DMS53 (cell line): Measurements from ENCODE around the gene ARHGAP26.

Experiments used
- DNase-seq: peaks from one replicate; lab custom pipeline; 2025; lab: John Stamatoyannopoulos, UW

The ARHGAP26 gene

DNA sequence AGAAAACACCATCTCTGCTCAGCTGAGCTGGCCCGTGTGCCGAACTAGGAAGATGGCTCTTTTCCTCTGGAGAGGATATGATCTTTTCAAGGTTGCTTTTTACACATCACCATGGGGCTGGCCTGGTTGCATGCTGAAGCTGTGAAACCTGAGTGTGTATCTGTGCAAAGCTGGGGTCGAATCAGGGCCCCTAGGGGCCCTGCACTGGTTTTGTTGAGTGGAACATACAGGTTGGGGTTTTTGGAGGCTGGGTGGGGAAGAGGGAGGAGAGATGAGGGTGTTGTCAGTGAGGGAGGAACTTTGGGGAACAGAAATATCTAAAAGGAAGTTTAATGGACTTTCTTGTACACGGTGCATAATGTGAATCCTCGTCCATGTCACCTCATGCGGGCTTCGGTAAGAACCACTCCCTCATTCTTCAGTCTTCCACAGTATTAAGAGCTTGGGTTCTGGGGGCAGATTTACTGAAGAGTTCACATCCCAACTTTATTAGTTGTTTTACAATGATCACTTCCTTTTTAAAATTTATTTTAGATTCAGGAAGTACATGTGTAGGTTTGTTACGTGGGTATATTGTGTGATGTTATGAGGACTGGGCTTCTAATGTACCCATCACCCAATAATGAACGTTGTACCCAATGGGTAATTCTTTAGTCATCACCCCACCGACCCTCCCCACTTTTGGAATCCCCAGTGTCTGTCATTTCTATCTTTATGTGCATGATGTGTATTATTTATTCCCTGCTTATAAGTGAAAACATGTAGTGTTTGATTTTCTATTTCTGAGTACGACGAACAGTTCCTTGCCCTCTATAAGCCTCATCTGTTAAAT, 395.1 kb downstream of the ARHGAP26 start:
- no peak for DNase-seq

DNA sequence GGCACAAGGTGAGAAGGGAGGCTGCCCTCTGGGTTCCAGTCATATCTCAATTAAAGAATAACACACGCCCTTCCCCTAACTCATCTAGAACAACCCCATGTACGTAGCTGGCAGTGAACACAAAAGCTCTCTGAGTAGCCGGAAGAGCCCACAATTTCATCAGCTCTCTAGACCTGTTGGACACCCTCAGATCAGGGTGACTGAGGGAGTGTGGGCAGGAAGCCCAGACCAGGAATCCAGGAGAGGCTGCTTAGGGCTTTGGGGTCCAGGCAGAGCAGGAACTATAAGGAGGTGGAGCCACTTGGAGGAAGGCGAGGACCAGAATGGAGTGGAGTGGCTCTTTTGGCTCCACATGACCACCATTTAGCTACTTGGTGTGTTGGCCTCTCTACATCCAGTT, 395.9 kb downstream of the ARHGAP26 start:
- DNase-seq, result no peak

DNA sequence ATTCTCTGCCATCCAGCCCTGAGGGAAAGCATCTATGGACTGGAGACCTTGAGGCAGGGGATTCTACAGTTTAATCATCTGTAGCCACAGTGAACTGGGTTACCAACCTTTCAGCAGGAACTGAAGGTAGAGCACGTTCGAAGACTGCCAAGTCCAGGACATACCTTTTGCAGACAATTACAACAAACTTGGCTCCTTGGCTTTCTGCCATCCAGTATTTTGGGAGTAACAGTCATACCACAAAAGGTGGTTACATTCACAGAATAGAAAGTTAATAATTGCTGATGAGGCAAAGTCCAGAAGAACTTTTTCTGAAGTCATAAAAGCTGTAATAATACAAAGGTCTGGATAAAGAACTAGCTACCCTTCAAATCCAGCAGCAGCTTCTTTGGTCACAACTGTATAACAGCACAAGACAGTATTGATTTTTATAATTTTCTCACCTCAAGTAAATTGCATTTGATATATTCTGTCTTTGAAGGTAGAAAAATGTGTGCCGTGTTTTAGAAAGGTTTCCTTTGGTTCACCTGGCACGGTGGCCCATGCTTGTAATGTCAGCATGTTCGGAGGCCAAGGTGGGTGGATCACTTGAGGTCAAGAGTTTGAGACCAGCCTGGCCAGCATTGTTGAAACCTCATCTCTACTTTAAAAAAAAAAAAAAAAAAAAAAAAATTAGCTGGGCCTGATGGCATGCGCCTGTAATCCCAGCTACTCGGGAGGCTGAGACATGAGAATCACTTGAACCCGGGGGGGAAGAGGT, 396.7 kb downstream of the ARHGAP26 start:
- no peak for DNase-seq

DNA sequence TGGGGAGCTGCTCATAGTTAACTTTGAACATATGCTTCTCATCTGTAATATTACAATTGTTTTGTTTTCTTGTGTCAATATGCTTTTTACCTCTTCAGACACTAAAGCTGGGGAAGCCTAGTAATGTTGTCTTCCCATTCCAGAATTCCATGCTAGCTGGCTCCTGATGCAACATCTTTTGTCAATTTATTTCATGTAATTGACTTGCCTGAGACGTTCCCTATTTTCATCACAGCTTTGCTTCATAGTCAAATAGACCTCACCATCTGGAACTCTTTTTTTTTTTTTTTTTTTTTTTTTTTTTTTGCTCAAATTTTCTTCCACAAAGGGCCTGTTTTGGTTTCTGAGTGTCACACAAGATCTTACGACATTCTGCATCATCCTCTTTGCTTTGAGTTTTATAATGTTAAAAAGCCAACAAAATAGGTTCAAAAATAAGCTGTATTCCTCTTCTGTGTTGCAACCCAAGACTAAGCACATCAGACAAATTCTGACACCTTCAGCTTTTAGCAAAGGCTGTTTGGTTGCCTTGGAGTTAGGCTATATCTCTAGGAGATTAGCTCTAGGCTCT, 398.1 kb downstream of the ARHGAP26 start:
- no peak for DNase-seq

DNA sequence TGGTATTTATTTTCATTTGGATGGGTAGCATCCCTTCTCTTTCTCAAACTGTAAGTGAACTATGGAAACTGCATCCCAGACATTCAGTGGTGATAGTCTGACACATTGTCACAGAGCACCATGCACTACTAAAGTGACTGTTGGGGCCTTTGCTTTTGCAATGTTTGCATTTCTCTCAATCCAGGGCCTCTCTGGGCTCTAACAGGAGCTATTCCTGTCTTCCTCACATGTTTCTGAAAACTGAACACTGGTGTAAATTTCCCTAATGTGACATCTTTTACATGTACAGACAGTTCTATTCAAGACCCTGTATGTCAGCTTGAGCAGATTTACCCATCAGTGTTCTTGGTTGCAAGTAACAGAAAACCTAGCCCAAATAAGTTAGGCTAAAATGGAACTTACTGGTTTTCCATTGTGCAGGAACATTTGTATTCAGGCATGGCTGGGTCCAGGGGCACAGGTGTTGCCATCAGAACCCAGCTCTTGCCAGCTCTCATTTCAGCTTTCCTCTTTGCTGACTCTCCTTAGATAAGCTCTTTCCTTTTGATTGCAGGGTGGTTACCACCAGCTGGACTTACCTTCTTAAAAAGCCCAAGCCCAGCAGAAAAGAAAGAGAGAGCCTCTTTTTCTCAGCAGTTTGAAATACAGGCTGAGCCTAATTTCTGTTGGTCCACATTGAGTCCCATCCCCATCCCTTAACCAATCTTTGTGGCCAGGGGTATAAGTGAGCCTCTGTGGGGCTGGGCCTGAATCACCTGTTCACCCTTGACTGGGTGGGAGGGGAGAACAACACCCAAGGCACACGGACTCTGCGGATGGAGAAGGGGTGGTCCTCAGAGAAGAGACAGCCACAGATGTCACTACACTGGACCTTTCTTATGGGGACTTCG, 399.0 kb downstream of the ARHGAP26 start:
- no peak for DNase-seq

DNA sequence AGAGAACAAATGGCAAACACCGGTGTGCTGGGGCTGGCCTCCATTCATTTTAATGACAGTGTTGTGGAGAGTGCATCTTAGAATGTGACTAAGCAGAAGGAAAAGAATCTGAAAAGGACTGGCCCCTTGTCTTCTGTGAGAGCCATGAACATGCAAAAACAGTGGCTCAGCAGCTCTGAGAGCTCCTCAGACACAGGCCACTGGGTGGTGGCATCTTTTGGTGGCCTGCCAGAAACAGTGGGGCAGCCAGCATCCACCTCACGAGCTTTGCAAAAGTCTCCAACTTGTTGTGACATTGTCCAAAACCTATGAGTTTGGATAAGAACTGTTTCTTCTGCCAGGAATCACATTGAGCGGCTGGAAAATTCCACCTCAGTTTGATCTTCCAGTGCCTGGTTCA, 399.9 kb downstream of the ARHGAP26 start:
- no peak for DNase-seq

DNA sequence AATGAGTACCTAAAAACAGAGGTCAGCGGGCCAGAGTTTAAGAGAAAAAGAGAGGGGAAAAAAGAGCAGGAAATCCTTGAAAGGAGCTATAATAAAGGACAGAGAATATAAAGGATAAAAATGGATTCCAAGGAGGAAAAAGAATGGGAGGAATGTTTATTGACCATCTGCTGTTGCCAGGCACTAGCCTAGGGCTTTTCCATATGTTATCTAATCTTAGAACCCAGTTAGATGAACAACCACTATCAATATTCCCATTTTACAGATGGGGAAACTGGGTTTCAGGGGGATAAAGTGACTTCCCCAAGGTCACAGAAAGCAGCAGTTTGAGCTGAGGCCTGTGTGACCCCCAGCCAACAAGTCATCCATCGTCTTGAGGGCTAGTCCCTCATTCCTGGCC, 400.8 kb downstream of the ARHGAP26 start:
- no peak for DNase-seq

DNA sequence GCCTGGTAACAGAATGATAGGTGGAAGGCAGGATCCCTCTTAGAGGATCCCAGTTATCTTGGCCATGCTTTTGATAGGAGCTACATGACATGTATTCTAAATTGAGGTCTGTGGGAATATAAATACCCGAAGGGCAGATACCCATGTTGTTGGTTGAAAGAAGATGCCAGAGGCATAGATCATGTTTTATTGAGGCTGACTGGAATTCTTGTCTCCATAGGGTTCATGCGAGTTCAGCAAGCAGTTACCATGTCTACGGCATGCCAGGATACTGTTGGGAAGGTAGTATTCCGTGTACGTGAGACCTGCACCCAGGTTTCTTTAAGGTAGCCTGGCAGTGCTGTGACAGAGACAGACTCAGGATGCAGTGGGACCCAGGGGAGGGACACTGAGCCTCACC, 402.6 kb downstream of the ARHGAP26 start:
- no peak for DNase-seq

DNA sequence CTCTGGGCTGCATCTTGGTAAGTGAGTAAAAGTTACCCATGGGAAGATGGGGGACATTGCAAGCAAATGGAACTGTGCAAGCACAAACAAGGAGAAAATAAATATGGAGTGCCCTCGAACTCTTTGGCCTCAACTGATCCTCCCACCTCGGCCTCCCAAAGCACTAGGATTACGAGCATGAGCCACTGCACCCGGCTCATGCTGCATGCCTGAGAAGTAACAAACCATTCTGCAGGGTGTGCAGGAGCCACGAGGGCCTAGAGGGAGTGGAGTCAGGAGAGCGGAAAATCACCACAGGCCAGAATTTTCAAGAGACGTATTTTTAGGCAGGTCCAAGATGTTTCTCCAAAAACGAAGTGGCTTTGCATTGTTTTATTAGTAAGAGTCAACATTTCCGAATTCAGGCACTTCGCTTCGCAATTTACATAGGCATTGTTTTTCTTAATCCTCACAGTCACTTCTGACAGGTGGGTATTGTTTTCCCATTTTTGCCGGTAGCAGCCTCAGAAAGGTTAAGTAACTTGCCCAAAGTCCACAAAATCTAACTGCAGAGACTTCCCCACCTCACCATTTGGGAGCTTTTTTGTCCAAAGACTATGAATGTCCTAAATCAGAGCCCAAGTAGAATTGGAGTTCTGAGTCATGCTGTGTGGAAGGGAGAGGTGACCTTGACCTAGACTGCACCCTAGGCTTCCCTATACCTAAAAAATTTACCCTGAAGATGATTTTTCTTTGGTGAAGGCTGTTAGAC, 403.1 kb downstream of the ARHGAP26 start:
- no peak for DNase-seq

DNA sequence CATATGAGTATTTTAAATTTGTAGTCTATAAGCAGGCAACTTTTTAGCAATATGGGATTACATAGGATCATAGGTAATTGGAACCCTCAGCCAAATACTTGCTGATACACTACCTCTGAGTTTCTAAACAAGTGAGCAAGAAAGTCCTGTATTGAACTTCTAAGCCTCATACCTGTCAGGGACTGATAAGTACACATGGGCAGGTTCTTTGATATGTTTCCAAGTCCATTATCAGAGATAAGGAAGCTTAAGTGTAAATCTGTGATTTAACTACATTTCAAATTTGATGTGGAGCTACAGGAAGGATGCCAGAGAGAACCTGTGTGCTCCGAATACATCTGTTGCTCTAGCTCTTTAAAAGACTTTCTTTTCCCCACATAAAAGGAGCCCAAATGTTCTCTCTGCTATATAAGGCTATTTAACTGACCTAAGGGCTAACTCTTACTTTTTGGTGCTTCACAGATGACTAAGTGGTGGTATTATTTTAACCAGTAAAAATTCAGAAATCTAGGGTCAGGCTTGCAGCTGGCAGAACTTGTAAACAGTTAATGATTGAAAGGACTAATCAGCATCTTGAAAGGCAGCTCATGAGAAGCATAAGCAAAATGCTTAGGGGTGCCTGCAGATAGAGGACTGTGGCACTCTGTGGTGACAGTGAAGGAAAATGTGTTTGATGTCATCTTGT, 404.7 kb downstream of the ARHGAP26 start:
- DNase-seq, result no peak

DNA sequence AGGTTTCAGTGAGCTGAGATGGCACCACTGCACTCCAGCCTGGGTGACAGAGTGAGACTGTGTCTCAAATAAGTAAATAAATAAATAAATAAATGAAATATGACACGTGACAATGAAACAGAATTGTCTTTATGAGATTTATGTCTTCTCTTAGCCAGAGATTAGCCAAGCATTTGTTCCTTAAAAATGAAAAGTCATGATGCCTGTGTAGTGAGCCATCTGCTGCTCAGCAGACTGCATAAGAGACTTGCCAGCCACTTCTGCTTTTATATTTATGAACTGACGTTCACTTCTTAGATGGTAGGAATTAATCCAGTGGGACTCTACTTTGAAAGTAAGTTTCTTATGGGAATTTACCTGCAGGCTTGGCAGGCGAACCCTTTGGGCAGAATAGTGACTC, 405.9 kb downstream of the ARHGAP26 start:
- DNase-seq, result no peak

DNA sequence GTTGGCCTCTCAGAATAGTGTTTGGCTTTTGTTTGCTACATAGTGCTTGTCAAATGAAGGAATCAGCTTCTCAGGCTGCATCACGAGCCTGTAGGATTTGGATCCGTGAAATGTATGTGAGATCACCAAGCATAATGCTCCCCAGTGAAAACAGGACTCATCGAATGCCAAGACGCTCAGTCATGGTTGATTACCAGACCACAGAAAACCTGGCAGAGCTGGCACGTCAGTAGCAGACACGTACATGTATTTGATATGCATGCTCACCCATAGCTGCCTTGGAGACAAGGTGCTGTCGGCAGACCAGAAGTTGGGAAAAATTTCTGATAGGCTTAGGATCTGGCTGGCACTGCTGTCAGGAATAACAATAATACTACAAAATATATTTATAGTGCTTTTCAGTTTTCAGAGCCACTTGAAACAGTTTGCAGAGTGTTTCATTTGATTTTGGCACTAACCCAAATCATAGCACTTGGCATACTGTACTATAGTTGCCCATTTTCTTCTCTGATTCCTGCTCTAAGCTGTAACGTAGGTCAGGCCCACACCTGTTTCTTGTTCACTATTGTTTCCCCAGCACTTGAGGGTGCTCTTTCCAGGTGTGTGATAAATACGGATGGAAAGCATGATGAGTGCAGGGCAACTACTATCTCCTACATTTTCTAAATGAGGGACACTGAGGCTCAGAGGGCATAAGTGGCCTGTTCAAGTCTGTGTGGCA, 407.2 kb downstream of the ARHGAP26 start:
- peak; percentile 80 for DNase-seq

DNA sequence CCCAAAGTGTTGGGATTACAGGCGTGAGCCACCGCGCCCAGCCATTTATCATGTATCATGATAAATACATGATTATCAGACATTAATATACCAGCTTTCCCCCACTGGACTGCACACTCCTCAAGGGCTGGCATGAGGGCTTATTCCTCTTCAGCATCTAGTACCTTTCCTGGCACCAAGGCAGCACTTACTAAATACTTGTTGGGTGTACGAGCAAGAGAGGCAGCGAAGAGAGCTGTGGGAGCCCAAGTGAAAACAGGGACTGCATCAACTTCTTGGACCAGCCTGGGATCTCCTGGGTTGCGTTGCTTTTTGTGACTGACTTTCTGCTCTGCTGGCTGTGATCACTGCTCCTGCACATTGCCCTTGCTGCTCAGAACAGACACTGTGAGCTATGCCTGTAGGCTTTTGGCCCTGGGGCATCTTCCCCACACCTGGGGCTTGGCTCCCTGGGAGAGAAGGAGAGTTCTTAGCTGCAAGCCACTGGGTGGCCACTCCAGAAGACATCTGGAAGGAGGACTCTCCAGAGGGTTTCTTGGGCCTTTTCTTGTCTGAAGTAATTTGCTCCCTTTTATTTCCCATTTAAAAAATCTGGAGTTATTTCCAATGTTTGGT, 409.1 kb downstream of the ARHGAP26 start:
- DNase-seq, result no peak

DNA sequence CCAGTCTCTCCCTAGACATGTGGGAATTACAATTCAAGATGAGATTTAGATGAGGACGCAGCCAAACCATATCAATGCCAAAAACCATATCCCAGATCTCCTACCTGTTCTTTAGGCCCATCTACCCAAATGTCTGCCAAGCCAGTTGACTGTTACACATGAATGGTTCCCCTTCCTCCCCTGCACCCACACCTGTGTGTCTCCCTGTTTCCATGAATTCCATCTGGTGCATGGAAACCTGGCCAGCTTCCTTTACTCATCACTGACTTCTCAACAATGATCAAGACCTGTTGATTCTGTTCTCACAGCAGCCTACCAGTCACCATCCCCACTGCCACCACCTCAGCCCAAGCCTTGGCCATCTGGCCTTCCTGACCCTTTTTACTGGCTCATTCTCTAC, 410.6 kb downstream of the ARHGAP26 start:
- DNase-seq, result no peak

DNA sequence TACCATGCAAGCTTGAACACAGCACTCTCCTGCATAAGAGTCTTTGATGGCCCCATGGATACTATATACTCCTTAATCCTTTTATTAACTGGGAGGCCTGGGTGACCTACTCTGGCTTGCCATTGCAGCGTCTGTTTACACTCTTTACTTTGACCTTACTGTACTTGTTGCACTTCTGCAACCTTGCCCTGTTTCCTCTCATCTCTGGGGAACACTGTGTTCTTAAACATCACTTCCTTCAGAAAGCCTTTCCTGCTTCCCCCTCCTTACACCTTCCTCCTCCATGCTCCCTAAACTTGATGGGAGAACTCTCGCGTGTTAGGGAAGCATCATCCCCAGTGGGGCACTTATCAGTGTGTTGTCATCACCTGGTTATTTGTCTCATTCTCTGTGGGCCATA, 411.0 kb downstream of the ARHGAP26 start:
- no peak for DNase-seq

DNA sequence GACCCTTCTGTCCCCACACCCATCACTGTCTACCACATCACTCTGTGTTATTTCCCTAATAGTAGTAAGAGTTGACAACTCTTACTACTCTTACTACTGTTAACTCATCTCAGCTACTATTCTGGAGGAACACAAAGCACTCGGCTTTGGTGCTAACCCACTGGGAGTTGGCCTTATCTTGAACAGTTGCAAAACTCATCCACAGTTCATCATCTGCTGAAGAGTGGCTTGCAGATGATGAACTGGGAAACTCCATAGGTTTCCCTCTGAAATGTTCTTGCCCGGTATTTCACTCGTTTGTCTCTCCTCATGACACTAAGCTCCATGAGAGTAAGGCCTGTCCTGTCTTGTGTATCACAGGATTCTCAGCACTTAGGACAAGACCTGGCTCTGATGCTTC, 411.9 kb downstream of the ARHGAP26 start:
- DNase-seq, result no peak

DNA sequence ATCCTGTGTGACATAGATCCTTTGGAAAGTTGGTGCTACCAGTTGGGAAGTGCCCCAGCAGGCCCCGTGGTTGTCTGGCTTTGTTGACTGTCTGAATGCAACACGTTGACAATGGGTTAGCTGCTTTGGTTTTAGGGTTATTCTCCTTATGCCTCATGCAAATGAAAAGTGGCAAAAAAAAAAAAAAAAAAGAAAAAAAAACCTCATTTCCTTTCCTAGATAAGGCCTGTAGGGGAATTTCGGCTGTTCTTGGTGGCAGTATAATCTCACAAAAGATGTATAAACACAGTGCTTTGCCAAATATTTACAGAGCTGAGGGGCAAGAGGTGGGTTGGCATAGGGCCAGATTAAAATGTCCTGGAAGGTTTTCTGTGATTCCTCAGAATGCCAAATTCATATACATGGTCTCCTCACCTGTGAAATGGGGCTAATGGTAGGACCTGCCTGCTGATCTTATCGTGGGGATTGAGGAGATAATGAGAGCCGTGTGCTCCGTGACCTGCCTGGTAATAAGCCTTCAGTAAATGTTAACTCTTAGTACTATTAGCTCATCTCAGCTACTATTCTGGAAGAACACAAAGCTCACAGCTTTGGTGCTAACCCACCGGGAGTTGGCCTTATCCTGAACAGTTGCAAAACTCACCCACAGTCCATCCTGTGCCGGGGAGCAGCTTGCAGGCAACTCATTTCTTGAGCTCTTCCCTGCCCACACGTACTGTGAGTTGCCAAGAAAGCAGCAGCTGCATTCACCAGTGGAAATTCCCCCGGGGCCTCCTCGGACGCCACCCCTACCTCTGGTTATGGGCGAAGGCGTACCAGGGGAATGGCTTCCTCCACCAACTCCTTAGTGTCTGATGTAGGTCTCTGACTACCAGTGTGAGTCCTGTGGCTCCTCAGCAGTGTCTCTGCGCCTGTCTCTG, 413.0 kb downstream of the ARHGAP26 start:
- peak; percentile 53 for DNase-seq

DNA sequence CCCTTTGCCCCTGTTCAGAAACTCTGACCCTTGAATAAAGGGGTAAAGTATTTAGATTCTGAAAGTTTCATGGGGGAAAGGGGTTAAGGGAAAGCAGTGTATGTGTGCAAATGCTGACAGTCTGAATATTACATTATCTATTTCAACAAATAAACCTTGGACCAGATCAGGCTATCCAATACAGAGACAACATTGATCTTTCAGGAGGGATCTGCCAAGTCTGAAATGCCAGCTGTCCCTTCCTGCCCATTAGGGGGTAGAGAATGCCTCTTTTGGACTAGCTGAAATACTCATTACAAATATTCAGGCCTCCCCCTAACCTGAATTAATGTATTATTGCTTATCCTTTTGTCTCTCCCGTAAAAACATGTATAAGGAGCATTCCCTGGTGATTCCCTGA, 413.8 kb downstream of the ARHGAP26 start:
- no peak for DNase-seq

DNA sequence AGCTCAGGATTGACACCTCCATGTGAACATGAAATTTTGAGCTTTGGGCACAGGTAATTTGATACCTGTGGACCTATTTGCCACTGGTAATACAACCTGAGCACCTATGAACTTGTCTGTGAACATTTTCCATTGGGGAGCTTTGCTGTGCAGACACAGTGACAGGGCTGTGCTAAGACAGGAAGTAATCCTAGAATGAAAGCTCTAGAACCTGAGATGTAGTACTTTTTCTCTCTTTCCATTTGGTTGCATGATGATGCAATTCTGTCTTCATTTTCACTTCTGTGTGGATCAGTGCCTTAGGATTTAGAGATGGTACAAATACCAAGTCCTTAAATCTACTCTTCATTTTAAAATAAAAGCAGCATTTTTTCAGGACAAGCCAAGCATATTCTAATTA, 416.4 kb downstream of the ARHGAP26 start:
- DNase-seq, result peak; percentile 13
